HepG2 (cell line): Measurements from ENCODE around the gene PEAK3. TPM values are rescaled to one million over a fixed set of nuclear protein-coding genes. Genes with fewer than 3 reads are reported as not detected.

ENCODE experiments used
- BCL6 ChIP-seq: IDR thresholded peaks from 2 replicates; pipeline ENCODE4 v1.6.1; 2016; ENCODE audit warnings: missing genetic modification reagents, missing compliant biosample characterization
- ERF ChIP-seq: IDR thresholded peaks from 2 replicates; pipeline ENCODE4 v1.6.1; 2018; ENCODE audit warnings: missing biosample characterization, missing genetic modification reagents
- NR1H2 ChIP-seq: sonication (generic); formaldehyde crosslinking; IDR thresholded peaks from 2 replicates; pipeline ENCODE4 v1.8.1; 2022; ENCODE audit warnings: low read depth, missing genetic modification reagents, borderline replicate concordance
- ZNF446 ChIP-seq: sonication (generic); formaldehyde crosslinking; IDR thresholded peaks from 2 replicates; pipeline ENCODE4 v1.5.0; 2020; ENCODE audit warnings: mild to moderate bottlenecking, missing genetic modification reagents
- ZNF839 ChIP-seq: sonication (generic); formaldehyde crosslinking; IDR thresholded peaks from 2 replicates; pipeline ENCODE4 v1.4.0; 2020; ENCODE audit warnings: missing genetic modification reagents, mild to moderate bottlenecking, borderline replicate concordance
- polyA plus RNA-seq, 8 experiments: library from polyadenylated mRNA; depleted of rRNA in 3 of 8; stranded (reverse) in 7 of 8; unstranded in 1 of 8; fragments of >200 nt; fragmentation: Illumina TruSeq in 4 of 8; extraction: Trizol in 4 of 8; gene quantifications; 2 replicates each; pipeline versions ENCODE4 v1.2.1 to v1.2.3, GENCODE V29; 2011 to 2016; ENCODE audit warnings: low read depth in 4 of 8, missing spikeins in 1 of 8, mixed read lengths in 1 of 8; ENCODE audit not compliant: insufficient read depth in 1 of 8
- total RNA-seq, 5 experiments: library from RNA; depleted of rRNA; stranded (reverse); fragments of >200 nt; fragmentation: Illumina TruSeq; extraction: Trizol; gene quantifications; 2 replicates each; pipeline ENCODE4 v1.2.3, GENCODE V29; 2016; ENCODE audit warnings: low read depth in 1 of 5
- TF ChIP-seq, protein P1 (sequence below): sonication (generic); formaldehyde crosslinking; IDR thresholded peaks from 2 replicates; pipeline ENCODE4 v1.4.0; 2020; ENCODE audit warnings: missing genetic modification reagents, mild to moderate bottlenecking, borderline replicate concordance
- TF ChIP-seq, protein P2 (sequence below): sonication (generic); IDR thresholded peaks from 2 replicates; pipeline ENCODE4 v1.6.1; 2016; ENCODE audit warnings: low read depth, borderline replicate concordance
- TF ChIP-seq, protein P3 (sequence below), 2 experiments: fragments of 450-650 bp in 1 of 2; sonication (generic) in 1 of 2; formaldehyde crosslinking in 1 of 2; IDR thresholded peaks; 2 replicates each; pipeline versions ENCODE4 v1.6.1 to v1.8.0; 2016 to 2022; ENCODE audit warnings: antibody characterized with exemption in 1 of 2, mild to moderate bottlenecking in 1 of 2, missing genetic modification reagents in 1 of 2
- TF ChIP-seq, protein P4 (sequence below): sonication (generic); formaldehyde crosslinking; IDR thresholded peaks from 2 replicates; pipeline ENCODE4 v1.5.1; 2020; ENCODE audit warnings: missing genetic modification reagents, mild to moderate bottlenecking, borderline replicate concordance

The PEAK3 gene
- total and polyA plus RNA-seq, 2 of the 13 experiments (the other 11 are each of a cell fraction or from before 2014, with no cell fraction given), result not detected

DNA sequence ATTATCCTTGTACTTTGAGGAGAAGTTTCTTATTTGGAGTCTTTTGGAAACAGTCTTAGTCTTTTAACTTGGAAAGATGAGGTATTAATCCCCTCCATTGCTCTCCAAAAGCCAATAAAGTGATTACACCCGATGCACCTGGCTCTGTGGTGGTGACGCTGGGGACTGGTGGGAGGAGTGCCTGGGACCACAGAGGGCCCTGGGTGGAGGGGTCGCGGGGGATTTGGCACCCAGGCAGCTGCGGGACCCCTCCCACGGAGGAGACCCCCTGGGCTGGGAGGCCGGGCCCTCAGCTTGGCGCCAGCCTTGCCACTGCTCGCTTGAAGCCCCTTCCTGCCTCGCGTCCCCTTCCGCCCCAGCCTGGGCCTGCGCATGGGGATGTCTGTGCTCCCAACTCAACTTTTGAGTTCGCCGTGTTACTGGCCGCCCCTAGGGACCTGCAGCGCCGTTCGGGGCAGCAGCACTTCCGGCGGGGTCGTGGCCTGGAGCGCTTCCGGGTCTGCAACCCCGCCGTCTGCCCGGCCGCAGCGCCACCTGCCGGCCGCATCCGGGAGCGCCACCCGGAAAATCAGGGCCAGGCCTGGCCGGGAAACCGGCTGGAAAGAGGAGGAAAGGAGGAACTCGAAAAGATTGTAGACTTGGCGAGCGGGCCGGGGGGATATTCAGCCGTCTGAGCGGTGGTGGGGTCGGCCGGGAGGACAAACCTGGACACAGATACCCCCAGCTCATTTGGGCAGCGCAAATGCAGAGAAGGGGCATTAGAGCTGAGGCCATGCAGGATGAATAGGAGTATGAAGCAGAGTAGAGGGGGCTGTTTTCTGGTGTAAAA is 8.4 kb downstream of the PEAK3 start (continued):
- TF ChIP-seq, protein P1, sequence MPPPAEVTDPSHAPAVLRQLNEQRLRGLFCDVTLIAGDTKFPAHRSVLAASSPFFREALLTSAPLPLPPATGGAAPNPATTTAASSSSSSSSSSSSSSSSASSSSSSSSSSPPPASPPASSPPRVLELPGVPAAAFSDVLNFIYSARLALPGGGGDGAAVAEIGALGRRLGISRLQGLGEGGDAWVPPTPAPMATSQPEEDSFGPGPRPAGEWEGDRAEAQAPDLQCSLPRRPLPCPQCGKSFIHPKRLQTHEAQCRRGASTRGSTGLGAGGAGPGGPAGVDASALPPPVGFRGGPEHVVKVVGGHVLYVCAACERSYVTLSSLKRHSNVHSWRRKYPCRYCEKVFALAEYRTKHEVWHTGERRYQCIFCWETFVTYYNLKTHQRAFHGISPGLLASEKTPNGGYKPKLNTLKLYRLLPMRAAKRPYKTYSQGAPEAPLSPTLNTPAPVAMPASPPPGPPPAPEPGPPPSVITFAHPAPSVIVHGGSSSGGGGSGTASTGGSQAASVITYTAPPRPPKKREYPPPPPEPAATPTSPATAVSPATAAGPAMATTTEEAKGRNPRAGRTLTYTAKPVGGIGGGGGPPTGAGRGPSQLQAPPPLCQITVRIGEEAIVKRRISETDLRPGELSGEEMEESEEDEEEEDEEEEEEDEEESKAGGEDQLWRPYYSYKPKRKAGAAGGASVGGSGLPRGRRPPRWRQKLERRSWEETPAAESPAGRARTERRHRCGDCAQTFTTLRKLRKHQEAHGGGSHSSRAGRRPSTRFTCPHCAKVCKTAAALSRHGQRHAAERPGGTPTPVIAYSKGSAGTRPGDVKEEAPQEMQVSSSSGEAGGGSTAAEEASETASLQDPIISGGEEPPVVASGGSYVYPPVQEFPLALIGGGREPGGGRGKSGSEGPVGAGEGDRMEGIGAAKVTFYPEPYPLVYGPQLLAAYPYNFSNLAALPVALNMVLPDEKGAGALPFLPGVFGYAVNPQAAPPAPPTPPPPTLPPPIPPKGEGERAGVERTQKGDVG (CRISPR knock-in tag), result peak; percentile 77; the same call in 1 of the 2 replicates
- TF ChIP-seq ERF (CRISPR knock-in tag) (peak; percentile 88), ZNF839 (no peak), ZNF446 (peak; percentile 16; the same call in 1 of the 2 replicates), BCL6 (CRISPR knock-in tag) (no peak; the same call in 1 of the 2 replicates), NR1H2 (no peak)
- TF ChIP-seq, protein P2, sequence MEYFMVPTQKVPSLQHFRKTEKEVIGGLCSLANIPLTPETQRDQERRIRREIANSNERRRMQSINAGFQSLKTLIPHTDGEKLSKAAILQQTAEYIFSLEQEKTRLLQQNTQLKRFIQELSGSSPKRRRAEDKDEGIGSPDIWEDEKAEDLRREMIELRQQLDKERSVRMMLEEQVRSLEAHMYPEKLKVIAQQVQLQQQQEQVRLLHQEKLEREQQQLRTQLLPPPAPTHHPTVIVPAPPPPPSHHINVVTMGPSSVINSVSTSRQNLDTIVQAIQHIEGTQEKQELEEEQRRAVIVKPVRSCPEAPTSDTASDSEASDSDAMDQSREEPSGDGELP, result no peak
- TF ChIP-seq, protein P3, sequence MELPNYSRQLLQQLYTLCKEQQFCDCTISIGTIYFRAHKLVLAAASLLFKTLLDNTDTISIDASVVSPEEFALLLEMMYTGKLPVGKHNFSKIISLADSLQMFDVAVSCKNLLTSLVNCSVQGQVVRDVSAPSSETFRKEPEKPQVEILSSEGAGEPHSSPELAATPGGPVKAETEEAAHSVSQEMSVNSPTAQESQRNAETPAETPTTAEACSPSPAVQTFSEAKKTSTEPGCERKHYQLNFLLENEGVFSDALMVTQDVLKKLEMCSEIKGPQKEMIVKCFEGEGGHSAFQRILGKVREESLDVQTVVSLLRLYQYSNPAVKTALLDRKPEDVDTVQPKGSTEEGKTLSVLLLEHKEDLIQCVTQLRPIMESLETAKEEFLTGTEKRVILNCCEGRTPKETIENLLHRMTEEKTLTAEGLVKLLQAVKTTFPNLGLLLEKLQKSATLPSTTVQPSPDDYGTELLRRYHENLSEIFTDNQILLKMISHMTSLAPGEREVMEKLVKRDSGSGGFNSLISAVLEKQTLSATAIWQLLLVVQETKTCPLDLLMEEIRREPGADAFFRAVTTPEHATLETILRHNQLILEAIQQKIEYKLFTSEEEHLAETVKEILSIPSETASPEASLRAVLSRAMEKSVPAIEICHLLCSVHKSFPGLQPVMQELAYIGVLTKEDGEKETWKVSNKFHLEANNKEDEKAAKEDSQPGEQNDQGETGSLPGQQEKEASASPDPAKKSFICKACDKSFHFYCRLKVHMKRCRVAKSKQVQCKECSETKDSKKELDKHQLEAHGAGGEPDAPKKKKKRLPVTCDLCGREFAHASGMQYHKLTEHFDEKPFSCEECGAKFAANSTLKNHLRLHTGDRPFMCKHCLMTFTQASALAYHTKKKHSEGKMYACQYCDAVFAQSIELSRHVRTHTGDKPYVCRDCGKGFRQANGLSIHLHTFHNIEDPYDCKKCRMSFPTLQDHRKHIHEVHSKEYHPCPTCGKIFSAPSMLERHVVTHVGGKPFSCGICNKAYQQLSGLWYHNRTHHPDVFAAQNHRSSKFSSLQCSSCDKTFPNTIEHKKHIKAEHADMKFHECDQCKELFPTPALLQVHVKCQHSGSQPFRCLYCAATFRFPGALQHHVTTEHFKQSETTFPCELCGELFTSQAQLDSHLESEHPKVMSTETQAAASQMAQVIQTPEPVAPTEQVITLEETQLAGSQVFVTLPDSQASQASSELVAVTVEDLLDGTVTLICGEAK (IDR thresholded peaks at IDR 0.05), result peak; percentile 75
- TF ChIP-seq, protein P3 (CRISPR knock-in tag; IDR thresholded peaks at IDR 0.05), result no peak; the same call in 1 of the 2 replicates
- TF ChIP-seq, protein P4, sequence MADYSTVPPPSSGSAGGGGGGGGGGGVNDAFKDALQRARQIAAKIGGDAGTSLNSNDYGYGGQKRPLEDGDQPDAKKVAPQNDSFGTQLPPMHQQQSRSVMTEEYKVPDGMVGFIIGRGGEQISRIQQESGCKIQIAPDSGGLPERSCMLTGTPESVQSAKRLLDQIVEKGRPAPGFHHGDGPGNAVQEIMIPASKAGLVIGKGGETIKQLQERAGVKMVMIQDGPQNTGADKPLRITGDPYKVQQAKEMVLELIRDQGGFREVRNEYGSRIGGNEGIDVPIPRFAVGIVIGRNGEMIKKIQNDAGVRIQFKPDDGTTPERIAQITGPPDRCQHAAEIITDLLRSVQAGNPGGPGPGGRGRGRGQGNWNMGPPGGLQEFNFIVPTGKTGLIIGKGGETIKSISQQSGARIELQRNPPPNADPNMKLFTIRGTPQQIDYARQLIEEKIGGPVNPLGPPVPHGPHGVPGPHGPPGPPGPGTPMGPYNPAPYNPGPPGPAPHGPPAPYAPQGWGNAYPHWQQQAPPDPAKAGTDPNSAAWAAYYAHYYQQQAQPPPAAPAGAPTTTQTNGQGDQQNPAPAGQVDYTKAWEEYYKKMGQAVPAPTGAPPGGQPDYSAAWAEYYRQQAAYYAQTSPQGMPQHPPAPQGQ (CRISPR knock-in tag), result peak; percentile 86; the same call in 1 of the 2 replicates
